ENCODE data around the gene USP6NL. TPM values are rescaled to one million over a fixed set of nuclear protein-coding genes. Genes with fewer than 3 reads are reported as not detected.

Gene USP6NL
- total and polyA plus RNA-seq, 2 of the 13 experiments (the other 11 are each of a cell fraction or from before 2014, with no cell fraction given) = 10.5 to 22.9 TPM

GRCh38 chr10:11472158-11472753 lies 139.2 kb downstream of the USP6NL start:
- Histone ChIP-seq H3K4me2 (ENCODE audit: low read depth, low read length) (no peak overlapping the region), H3K4me3 (replicated peaks in 1 of 3; ENCODE audit: insufficient read depth in 1 of 3, low read depth in 2 of 3, low read length in 3 of 3) (no peak overlapping the region), H3K27ac (ENCODE audit: extremely low read length, insufficient read depth, low read length) (no peak overlapping the region), H3K4me1 (ENCODE audit: insufficient read depth, low read length) (no peaks in the 10 kb centered on the region), H3K9ac (ENCODE audit: insufficient read depth, low read depth, low read length) (no peak overlapping the region), H3K79me2 (ENCODE audit: insufficient read depth, low read length) (no peaks in the 10 kb centered on the region), H2AFZ (ENCODE audit: low read length) (no peak overlapping the region), H3K36me3 (replicated peaks in 1 of 2; ENCODE audit: control insufficient read depth in 1 of 2, insufficient read depth in 2 of 2, low read length in 2 of 2) (peaks cover 9 to 41% of the 10 kb centered on the region in 2 experiments), H3K27me3 (ENCODE audit: control insufficient read depth in 1 of 2, insufficient read depth in 2 of 2, low read length in 2 of 2) (no peaks in the 10 kb centered on the region), H4K20me1 (ENCODE audit: insufficient read depth, low read length) (peaks cover 2% of the 10 kb centered on the region; the same call in 1 of the 2 replicates), H3K9me3 (ENCODE audit: low read length) (no peaks in the 10 kb centered on the region)
- FAIRE-seq = no peak
- 53% methylated on average over 8 of the region's 8 CpGs for WGBS (ENCODE audit: low lambda C conversion rate)
- in situ Hi-C loops (cut with HindIII; ENCODE audit: extremely low pct_ligation_motif_present, low pct_unique_long_range_greater_than_20kb) (no loop called here), intact Hi-C loops (cut with micrococcal nuclease; ENCODE audit: unreplicated experiment) (loop anchor here (1.0 kb wide), 2 partner anchors 38 to 48 kb away; no protein-coding TSS in a partner anchor)
- peak; percentile 44 for DNase-seq (ENCODE audit: low spot score)
- ChIA-PET CTCF (ENCODE audit: low intra/inter-chr PET ratio, low total read pairs) (interaction anchor here (1.0 to 1.5 kb wide), 3 partner anchors 38 to 286 kb away, joined by 3 to 7 read pairs (median 4); no protein-coding TSS in a partner anchor), POLR2A (no interaction called here)
- peak; percentile 97 for ATAC-seq
- no TSS peak for BruUV-seq (replicated peaks)
- no peak for TF ChIP-seq SNAPC2 (CRISPR knock-in tag; IDR thresholded peaks at IDR 0.05)
- no peak for TF ChIP-seq TBP (CRISPR knock-in tag; IDR thresholded peaks at IDR 0.05)
- TF ChIP-seq, protein P1, sequence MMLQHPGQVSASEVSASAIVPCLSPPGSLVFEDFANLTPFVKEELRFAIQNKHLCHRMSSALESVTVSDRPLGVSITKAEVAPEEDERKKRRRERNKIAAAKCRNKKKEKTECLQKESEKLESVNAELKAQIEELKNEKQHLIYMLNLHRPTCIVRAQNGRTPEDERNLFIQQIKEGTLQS (CRISPR knock-in tag; IDR thresholded peaks at IDR 0.05) = no peak
- no peak for TF ChIP-seq ZMYM2 (CRISPR knock-in tag; IDR thresholded peaks at IDR 0.05)
- TF ChIP-seq, protein P2, sequence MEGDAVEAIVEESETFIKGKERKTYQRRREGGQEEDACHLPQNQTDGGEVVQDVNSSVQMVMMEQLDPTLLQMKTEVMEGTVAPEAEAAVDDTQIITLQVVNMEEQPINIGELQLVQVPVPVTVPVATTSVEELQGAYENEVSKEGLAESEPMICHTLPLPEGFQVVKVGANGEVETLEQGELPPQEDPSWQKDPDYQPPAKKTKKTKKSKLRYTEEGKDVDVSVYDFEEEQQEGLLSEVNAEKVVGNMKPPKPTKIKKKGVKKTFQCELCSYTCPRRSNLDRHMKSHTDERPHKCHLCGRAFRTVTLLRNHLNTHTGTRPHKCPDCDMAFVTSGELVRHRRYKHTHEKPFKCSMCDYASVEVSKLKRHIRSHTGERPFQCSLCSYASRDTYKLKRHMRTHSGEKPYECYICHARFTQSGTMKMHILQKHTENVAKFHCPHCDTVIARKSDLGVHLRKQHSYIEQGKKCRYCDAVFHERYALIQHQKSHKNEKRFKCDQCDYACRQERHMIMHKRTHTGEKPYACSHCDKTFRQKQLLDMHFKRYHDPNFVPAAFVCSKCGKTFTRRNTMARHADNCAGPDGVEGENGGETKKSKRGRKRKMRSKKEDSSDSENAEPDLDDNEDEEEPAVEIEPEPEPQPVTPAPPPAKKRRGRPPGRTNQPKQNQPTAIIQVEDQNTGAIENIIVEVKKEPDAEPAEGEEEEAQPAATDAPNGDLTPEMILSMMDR (CRISPR knock-in tag; IDR thresholded peaks at IDR 0.05) = peak; percentile 85
- TF ChIP-seq ZBTB33 (CRISPR knock-in tag; IDR thresholded peaks at IDR 0.05) = peak; percentile 89
- no peak for TF ChIP-seq HDAC2 (CRISPR knock-in tag; IDR thresholded peaks at IDR 0.05)
- TF ChIP-seq SMC3 (IDR thresholded peaks at IDR 0.05; ENCODE audit: low read length) = peak; percentile 59
- no peak for TF ChIP-seq HDAC1 (CRISPR knock-in tag; IDR thresholded peaks at IDR 0.05)
- TF ChIP-seq SCMH1 (CRISPR knock-in tag; IDR thresholded peaks at IDR 0.05; ENCODE audit: borderline replicate concordance) = no peak
- TF ChIP-seq PLRG1 (conservative IDR thresholded peaks at IDR 0.05) = no peak
- peak; percentile 65 for TF ChIP-seq RAD21 (CRISPR knock-in tag; IDR thresholded peaks at IDR 0.05)
- TF ChIP-seq, protein P3, sequence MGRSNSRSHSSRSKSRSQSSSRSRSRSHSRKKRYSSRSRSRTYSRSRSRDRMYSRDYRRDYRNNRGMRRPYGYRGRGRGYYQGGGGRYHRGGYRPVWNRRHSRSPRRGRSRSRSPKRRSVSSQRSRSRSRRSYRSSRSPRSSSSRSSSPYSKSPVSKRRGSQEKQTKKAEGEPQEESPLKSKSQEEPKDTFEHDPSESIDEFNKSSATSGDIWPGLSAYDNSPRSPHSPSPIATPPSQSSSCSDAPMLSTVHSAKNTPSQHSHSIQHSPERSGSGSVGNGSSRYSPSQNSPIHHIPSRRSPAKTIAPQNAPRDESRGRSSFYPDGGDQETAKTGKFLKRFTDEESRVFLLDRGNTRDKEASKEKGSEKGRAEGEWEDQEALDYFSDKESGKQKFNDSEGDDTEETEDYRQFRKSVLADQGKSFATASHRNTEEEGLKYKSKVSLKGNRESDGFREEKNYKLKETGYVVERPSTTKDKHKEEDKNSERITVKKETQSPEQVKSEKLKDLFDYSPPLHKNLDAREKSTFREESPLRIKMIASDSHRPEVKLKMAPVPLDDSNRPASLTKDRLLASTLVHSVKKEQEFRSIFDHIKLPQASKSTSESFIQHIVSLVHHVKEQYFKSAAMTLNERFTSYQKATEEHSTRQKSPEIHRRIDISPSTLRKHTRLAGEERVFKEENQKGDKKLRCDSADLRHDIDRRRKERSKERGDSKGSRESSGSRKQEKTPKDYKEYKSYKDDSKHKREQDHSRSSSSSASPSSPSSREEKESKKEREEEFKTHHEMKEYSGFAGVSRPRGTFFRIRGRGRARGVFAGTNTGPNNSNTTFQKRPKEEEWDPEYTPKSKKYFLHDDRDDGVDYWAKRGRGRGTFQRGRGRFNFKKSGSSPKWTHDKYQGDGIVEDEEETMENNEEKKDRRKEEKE (IDR thresholded peaks at IDR 0.05) = no peak
- TF ChIP-seq ZNF235 (CRISPR knock-in tag; IDR thresholded peaks at IDR 0.05; ENCODE audit: borderline replicate concordance) = no peak
- TF ChIP-seq CBX2 (IDR thresholded peaks at IDR 0.05; ENCODE audit: low read depth, low read length) = no peak
- TF ChIP-seq CBX2 (CRISPR knock-in tag; IDR thresholded peaks at IDR 0.05; ENCODE audit: low read depth) = no peak
- peak; percentile 76 for TF ChIP-seq RBM22 (optimal IDR thresholded peaks at IDR 0.05; ENCODE audit: low read length)
- no peak for TF ChIP-seq PHF8 (CRISPR knock-in tag; IDR thresholded peaks at IDR 0.05)
- TF ChIP-seq STAG1 (CRISPR knock-in tag; IDR thresholded peaks at IDR 0.05) = peak; percentile 78
- TF ChIP-seq EZH2 (conservative IDR thresholded peaks at IDR 0.05; ENCODE audit: low read depth, low read length) = no peak

Data from HepG2 (cell line).